Stimulated activated effector memory CD8-positive, alpha-beta T cell treated with anti-CD3 and anti-CD28 coated beads, Interleukin-12 subunit alpha, Interleukin-12 subunit beta, amount 100 ng/mL, for 72 hours (primary cell): Measurements from ENCODE around the gene ALOX15B.
A peak's percentile ranks its signal among the peaks of the same experiment; 100 is the strongest.

ENCODE experiments used
- ATAC-seq: fragments of 150-1000 bp; cut with Tn5 transposase; 2 replicates; pipeline ENCODE4 v1.10.0; 2021
- DNase-seq, 2 donors: peaks; one replicate each; pipeline ENCODE4 v3.0.0; 2021 to 2022; ENCODE audit warnings: low spot score in 2 of 2
- H3K27ac Mint-ChIP-seq: one replicate; pipeline ENCODE4 v1.8.0; 2022; ENCODE audit warnings: mild to moderate bottlenecking, mixed read lengths
- H3K36me3 Mint-ChIP-seq: one replicate; pipeline ENCODE4 v1.8.0; 2022; ENCODE audit warnings: mild to moderate bottlenecking, mixed read lengths
- H3K4me1 Mint-ChIP-seq: one replicate; pipeline ENCODE4 v1.8.0; 2022; ENCODE audit warnings: mixed read lengths
- H3K4me3 Mint-ChIP-seq: one replicate; pipeline ENCODE4 v1.8.0; 2022; ENCODE audit warnings: mild to moderate bottlenecking, mixed read lengths
- H3K9me3 Mint-ChIP-seq: one replicate; pipeline ENCODE4 v1.8.0; 2022; ENCODE audit warnings: mixed read lengths

ALOX15B gene

DNA sequence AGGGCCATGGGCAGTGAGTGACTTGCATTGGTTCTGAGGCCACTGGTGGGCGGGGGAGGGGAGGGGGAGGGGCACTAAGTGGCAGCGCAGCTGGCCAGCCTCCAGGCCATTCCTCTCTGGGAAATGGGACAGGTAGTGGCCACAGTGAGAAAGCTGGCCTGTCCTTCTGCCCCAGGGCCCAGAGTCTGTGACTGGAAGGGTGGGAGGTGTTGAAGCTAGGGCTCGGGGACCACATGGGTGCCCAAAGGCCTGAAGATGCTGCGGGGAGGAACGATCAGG is 49.0 kb downstream of the ALOX15B start:
- H3K9me3 Mint-ChIP-seq: no peaks in the 10 kb centered on the region
- DNase-seq (no peak), ATAC-seq (no peak)
- H3K4me1 Mint-ChIP-seq: no peaks in the 10 kb centered on the region
- peaks cover 5% of the 10 kb centered on the region for H3K36me3 Mint-ChIP-seq
- no peak overlapping the region for H3K27ac Mint-ChIP-seq
- no peak overlapping the region for H3K4me3 Mint-ChIP-seq

DNA sequence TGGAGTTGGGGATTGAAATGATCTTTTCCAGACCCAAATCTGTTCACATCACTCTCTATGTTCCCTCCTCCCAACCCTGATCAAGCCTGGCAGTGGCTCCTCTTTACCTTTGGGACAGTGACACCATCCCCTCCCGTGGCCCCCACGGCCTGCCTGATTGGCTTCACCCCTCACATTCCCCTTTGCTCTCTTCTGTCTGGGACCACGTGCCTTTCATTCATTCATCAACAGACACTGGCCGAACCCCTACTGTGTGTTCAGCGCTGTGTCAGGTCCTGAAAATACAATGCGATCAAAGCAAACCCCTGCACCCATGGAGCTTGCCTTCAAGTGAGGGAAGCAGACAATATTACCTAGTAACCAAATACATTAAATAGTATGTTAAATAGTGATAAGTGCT is 50.9 kb downstream of the ALOX15B start:
- peaks cover 5% of the 10 kb centered on the region for H3K36me3 Mint-ChIP-seq
- DNase-seq (no peak), ATAC-seq (no peak)
- H3K9me3 Mint-ChIP-seq: no peaks in the 10 kb centered on the region
- H3K4me3 Mint-ChIP-seq: no peak overlapping the region
- peaks cover 6% of the 10 kb centered on the region for H3K4me1 Mint-ChIP-seq
- no peak overlapping the region for H3K27ac Mint-ChIP-seq

DNA sequence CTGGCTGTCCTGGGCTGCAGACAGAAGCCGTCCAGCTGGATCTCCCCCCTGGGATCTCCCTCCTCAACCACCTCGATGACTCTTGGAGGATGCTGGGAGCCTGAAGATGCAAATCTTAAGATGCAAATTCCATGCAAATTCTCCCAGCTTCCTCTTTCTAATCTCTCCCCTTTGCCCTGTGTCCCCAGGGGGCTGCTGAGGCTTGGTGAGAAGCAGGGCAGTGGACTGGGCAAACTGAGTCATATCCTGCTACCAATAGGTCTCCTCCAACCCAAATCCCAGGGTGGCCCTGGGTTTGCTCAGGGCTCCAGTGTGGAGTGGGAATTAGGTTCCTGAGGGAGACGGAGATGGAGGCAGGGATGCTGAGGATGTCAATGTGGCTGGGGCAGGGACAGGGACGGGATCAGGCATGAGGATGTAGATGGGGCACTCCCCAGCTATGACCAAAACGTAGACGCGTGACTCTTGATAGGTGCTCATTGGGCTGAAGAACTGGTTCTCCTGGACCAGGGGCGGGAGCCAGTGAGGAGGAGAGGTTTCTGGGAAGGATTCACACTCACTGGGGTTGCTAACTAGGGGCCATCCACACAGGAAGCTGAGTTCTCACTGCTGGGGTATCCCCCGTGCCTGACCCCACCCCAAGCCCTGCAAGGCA is 52.3 kb downstream of the ALOX15B start:
- Mint-ChIP-seq H3K9me3 (no peaks in the 10 kb centered on the region), H3K36me3 (peaks cover 4% of the 10 kb centered on the region), H3K27ac (no peak overlapping the region), H3K4me1 (peaks cover 6% of the 10 kb centered on the region), H3K4me3 (no peak overlapping the region)
- DNase-seq (no peak), ATAC-seq (peak; percentile 31)

DNA sequence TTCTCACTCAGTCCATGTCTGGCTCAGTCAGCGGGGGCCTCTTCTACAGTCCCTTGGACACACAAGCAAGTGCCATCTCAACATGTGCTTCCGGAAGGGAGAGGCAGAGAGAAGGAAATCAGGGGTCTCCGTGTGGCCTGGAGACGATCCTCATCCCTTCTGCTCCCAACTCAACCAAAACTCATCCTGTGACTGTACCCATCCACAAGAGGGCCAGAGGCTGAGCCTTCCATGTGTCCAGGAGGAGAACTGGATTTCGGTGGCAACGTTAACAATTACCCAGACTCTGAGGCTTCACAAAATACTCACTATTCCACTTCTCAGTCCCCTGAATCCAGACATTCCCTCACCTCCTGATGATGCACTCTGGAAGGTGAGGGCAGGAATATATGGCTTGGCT is 56.5 kb downstream of the ALOX15B start:
- no peak overlapping the region for H3K4me3 Mint-ChIP-seq
- ATAC-seq (no peak), DNase-seq (no peak)
- no peak overlapping the region for H3K27ac Mint-ChIP-seq
- peaks cover 6% of the 10 kb centered on the region for H3K4me1 Mint-ChIP-seq
- H3K9me3 Mint-ChIP-seq: no peaks in the 10 kb centered on the region
- H3K36me3 Mint-ChIP-seq: no peaks in the 10 kb centered on the region

DNA sequence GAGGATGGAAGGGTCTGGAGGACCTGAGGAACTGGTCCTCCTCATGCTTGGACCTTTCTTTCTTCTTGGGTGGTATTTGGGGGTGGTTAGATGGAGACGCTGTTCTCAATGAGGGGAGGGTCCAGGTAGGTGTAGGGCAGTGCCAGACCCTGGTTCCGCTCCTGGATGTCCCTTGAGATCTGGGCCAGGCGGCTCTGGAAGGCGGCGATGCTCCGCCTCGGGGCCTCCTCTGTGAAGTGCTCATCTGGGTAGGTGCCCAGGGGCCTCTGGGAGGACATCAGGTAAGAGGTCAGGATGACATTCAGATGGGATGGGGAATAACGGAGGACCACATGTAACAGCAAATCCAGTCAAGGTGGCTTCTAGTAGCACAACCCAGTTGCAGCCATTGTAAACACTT is 57.7 kb downstream of the ALOX15B start:
- H3K27ac Mint-ChIP-seq: peak overlapping the region; percentile 26
- DNase-seq (no peak), ATAC-seq (no peak)
- H3K4me1 Mint-ChIP-seq: peaks cover 6% of the 10 kb centered on the region
- H3K36me3 Mint-ChIP-seq: no peaks in the 10 kb centered on the region
- no peak overlapping the region for H3K4me3 Mint-ChIP-seq
- H3K9me3 Mint-ChIP-seq: no peaks in the 10 kb centered on the region
